ENCODE measurements around the gene HOXB4. TPM values are rescaled to one million over a fixed set of nuclear protein-coding genes. Genes with fewer than 3 reads are reported as not detected.

HOXB4 gene
- total and polyA plus RNA-seq, 10 of the 15 experiments (the other 5 are each of a cell fraction or from before 2014, with no cell fraction given) = 0.35 to 5.8 (median 3.0) TPM

DNA sequence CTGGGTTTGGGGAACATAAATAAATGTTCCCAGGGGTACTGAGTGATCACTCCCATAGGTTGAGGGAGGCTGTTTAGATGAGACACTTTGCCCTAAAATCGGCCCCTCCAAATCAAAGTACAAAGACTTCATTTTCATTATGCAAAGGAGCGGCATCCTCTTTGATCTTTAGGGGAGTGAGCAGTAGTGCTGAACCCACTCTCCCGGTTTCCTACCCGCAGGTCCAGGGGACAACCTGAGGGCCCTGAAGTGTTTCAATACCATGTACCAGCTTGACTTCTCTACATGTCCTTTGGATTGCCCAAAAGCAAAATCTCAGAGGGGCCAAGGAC lies 23.0 kb upstream of the HOXB4 start:
- ChIA-PET POLR2A (interaction anchor here (0.6 to 1.7 kb wide), 3 partner anchors 17 to 487 kb away, joined by 3 to 11 read pairs (median 3); no protein-coding TSS in a partner anchor), RAD21 (ENCODE audit: unreplicated experiment) (interaction anchor here (0.6 to 2.1 kb wide), 10 partner anchors 8 to 576 kb away, joined by 3 to 8 read pairs (median 3); partner anchors contain the start of genes HOXB5 and HOXB9), CTCF (interaction anchor here (0.6 to 1.9 kb wide), 14 partner anchors 9 to 583 kb away, joined by 3 to 7 read pairs (median 4); partner anchors contain the start of gene HOXB7), SMC1A (ENCODE audit: uncharacterized antibody, unreplicated experiment) (interaction anchor here (0.9 to 2.3 kb wide), 5 partner anchors 9 to 343 kb away, joined by 3 to 8 read pairs (median 5); partner anchors contain the start of gene HOXB8)
- Histone ChIP-seq H3K4me1 (ENCODE audit: control insufficient read depth, insufficient read depth, low read length) (peaks cover 10% of the 10 kb centered on the region), H3K27ac (ENCODE audit: control insufficient read depth, insufficient read depth) (no peak overlapping the region), H3K27me3 (replicated peaks in 1 of 2; ENCODE audit: control insufficient read depth in 2 of 2, insufficient read depth in 2 of 2, low read length in 1 of 2) (peaks cover 17 to 45% of the 10 kb centered on the region in 2 experiments), H2AFZ (ENCODE audit: control insufficient read depth, low read depth, low read length) (no peak overlapping the region), H3K9me3 (replicated peaks; ENCODE audit: control insufficient read depth, insufficient read depth, low read length) (no peaks in the 10 kb centered on the region), H3K4me2 (ENCODE audit: control insufficient read depth, insufficient read depth) (no peak overlapping the region), H4K20me1 (ENCODE audit: control insufficient read depth, insufficient read depth) (no peaks in the 10 kb centered on the region), H3K79me2 (ENCODE audit: control insufficient read depth, insufficient read depth, low read length) (no peaks in the 10 kb centered on the region), H3K4me3 (no peak overlapping the region), H3K9ac (ENCODE audit: control insufficient read depth, insufficient read depth, low read length) (no peak overlapping the region), H3K36me3 (ENCODE audit: control insufficient read depth in 2 of 2, insufficient read depth in 2 of 2, low read length in 1 of 2) (no peaks in the 10 kb centered on the region)
- FAIRE-seq = no peak
- in situ Hi-C loops (cut with MboI) (no loop called here), intact Hi-C loops (cut with micrococcal nuclease; ENCODE audit: unreplicated experiment) (no loop called here)
- TF ChIP-seq MYB (IDR thresholded peaks at IDR 0.05; ENCODE audit: borderline replicate concordance, low read depth, low read length) = no peak
- TF ChIP-seq GATAD2B (conservative IDR thresholded peaks at IDR 0.05; ENCODE audit: low read depth) = no peak
- no peak for TF ChIP-seq RBBP5 (conservative IDR thresholded peaks at IDR 0.05)
- no peak for TF ChIP-seq POLR2AphosphoS2 (IDR thresholded peaks at IDR 0.05; ENCODE audit: low read depth, low read length)
- TF ChIP-seq ZZZ3 (IDR thresholded peaks at IDR 0.05; ENCODE audit: control insufficient read depth, insufficient read length, low read depth) = no peak
- no peak for TF ChIP-seq DPF2 (IDR thresholded peaks at IDR 0.05)
- TF ChIP-seq SUZ12 (IDR thresholded peaks at IDR 0.05; ENCODE audit: unreplicated experiment) = no peak
- no peak for TF ChIP-seq YBX1 (IDR thresholded peaks at IDR 0.05)
- TF ChIP-seq RELA (IDR thresholded peaks at IDR 0.05; ENCODE audit: borderline replicate concordance, partially characterized antibody) = no peak
- TF ChIP-seq IKZF2 (IDR thresholded peaks at IDR 0.05) = no peak
- no peak for TF ChIP-seq NFIC (IDR thresholded peaks at IDR 0.05; ENCODE audit: low read depth, low read length)
- TF ChIP-seq, protein P1, sequence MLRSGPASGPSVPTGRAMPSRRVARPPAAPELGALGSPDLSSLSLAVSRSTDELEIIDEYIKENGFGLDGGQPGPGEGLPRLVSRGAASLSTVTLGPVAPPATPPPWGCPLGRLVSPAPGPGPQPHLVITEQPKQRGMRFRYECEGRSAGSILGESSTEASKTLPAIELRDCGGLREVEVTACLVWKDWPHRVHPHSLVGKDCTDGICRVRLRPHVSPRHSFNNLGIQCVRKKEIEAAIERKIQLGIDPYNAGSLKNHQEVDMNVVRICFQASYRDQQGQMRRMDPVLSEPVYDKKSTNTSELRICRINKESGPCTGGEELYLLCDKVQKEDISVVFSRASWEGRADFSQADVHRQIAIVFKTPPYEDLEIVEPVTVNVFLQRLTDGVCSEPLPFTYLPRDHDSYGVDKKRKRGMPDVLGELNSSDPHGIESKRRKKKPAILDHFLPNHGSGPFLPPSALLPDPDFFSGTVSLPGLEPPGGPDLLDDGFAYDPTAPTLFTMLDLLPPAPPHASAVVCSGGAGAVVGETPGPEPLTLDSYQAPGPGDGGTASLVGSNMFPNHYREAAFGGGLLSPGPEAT (IDR thresholded peaks at IDR 0.05; ENCODE audit: low read depth) = no peak
- TF ChIP-seq NBN (IDR thresholded peaks at IDR 0.05) = no peak
- TF ChIP-seq, protein P2, sequence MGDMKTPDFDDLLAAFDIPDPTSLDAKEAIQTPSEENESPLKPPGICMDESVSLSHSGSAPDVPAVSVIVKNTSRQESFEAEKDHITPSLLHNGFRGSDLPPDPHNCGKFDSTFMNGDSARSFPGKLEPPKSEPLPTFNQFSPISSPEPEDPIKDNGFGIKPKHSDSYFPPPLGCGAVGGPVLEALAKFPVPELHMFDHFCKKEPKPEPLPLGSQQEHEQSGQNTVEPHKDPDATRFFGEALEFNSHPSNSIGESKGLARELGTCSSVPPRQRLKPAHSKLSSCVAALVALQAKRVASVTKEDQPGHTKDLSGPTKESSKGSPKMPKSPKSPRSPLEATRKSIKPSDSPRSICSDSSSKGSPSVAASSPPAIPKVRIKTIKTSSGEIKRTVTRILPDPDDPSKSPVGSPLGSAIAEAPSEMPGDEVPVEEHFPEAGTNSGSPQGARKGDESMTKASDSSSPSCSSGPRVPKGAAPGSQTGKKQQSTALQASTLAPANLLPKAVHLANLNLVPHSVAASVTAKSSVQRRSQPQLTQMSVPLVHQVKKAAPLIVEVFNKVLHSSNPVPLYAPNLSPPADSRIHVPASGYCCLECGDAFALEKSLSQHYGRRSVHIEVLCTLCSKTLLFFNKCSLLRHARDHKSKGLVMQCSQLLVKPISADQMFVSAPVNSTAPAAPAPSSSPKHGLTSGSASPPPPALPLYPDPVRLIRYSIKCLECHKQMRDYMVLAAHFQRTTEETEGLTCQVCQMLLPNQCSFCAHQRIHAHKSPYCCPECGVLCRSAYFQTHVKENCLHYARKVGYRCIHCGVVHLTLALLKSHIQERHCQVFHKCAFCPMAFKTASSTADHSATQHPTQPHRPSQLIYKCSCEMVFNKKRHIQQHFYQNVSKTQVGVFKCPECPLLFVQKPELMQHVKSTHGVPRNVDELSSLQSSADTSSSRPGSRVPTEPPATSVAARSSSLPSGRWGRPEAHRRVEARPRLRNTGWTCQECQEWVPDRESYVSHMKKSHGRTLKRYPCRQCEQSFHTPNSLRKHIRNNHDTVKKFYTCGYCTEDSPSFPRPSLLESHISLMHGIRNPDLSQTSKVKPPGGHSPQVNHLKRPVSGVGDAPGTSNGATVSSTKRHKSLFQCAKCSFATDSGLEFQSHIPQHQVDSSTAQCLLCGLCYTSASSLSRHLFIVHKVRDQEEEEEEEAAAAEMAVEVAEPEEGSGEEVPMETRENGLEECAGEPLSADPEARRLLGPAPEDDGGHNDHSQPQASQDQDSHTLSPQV (IDR thresholded peaks at IDR 0.05) = no peak
- no peak for TF ChIP-seq MTA3 (IDR thresholded peaks at IDR 0.05; ENCODE audit: borderline replicate concordance, low read length)
- TF ChIP-seq ESRRA (IDR thresholded peaks at IDR 0.05; ENCODE audit: low read length) = no peak
- no peak for TF ChIP-seq HCFC1 (IDR thresholded peaks at IDR 0.05; ENCODE audit: low read length)
- no TSS peak for BruUV-seq (replicated peaks)
- 56% methylated on average over 4 of the region's 4 CpGs for WGBS (ENCODE audit: insufficient coverage, insufficient replicate concordance, low lambda C conversion rate, missing lambda C conversion rate)
- ATAC-seq = no peak
- DNase-seq (ENCODE audit: low read depth, low spot score) = no peak

Data from GM12878 (cell line).